HG03139 (cell line): ENCODE data around the gene SCRG1.

Experiments used
- ATAC-seq: cut with Tn5 transposase; IDR thresholded peaks from one replicate; pipeline ENCODE4 v1.9.1; 2021; ENCODE audit not compliant: unreplicated experiment

Gene SCRG1

DNA sequence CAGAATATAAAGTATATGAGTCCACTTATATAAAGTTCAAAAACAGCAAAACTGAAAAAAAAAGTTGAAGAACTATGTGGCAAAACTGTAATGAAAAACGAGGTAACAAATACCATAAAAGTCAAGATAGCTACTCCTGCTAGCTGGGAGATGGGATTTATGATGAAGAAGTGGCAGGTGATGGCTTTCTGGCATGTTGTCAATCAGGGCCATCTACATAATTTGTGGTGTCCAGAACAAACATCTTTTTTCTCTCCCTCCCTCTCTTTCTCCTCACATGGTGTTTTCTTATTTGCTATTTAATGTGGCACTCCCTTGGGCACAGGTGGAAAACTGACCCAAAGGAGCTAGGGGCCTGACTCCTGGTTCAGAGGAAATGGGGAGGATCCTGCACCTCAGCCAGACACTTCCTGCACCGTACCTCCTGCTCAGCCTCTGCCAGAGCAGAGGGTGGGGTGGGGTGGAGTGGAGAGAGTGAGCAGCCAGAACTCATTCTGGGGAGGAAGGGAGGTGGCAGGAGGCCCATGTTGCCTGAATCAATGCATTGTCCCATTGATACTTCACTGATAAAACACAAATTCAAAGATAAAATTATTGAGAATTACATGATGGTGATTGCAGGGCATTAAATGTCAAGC lies 33.4 kb downstream of the SCRG1 start:
- ATAC-seq, result no peak

DNA sequence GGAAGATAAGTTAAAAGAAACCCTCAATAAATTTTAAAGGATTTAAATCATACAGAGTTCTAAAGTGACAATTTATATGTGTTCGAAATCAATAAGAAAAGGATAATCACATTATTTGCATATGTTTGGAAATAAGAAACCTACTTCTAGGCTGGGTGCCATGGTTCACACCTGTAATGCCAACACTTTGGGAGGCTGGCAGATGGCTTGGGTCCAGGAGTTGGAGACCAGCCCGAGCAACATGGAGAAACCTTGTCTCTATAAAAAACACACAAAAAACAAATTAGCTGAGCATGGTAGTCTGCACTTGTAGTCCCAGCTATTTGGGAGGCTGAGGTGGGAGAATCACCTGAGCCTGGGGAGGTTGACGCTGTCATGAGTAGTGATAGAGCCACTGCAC lies 36.2 kb downstream of the SCRG1 start:
- ATAC-seq, result no peak

DNA sequence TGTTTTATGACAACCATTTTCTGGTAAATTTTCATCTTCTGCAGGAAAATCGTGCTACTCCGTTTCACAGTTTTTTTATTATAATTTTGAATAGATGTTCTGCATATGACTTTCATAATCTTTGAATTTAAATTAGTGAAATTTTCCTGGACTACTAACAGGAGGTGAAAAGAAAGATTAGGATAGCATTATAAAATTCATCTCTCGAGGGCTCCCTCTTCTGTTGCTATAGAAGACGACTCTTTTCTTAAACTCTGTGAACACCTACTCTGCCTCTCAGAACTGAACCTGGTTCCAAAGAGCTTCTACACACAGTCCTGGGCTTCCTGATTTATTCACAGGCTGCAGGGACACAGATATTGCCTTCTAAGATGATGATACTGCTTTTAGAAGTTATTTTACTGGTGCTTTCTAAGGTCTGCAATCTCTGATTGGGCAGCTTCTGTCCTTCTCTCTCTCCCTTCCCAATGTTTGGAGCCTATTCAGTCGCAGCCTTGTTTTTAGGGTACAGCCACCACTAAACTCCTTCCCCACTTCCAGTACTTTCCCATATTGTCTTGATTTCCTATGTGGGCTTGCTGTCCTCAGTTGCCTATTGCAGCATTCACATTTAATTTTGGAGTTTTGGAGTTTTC lies 38.2 kb downstream of the SCRG1 start:
- ATAC-seq, result no peak

DNA sequence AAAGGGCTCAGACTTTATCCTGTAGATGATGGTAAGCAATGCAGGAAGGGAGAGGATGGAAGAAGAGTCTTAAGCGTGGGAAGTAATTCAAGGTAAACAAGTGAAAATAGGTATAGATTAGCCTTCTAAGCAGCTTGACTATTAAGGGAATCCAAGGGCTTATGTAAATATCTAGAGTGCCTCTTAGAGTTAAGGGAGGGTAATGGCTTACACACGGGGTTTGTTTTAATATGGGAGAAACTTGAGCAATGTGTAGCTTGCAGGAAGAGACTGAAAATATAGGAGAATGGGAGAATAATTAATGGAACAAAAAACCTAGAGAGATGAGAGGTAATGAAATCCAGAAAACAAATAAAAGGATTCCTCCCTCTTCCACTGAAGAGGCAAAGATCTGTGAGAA lies 41.0 kb downstream of the SCRG1 start:
- no peak for ATAC-seq

DNA sequence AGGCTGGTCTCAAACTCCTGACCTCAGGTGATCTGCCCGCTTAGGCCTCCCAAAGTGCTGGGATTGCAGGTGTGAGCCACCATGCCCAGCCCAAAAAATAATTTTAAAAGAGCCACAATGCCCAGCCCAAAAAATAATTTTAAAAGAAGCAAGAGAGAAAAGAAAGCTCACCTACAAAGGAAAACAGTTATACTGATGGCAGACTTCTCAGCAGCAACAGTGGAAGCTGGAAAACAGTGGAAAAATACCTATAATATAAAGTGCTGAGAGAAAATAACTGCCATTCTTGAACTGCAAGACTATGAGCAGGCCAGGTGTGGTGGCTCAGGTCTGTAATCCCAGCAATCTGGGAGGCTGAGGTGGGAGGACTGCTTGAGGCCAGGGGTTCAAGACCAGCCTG lies 51.4 kb downstream of the SCRG1 start:
- ATAC-seq, result no peak

DNA sequence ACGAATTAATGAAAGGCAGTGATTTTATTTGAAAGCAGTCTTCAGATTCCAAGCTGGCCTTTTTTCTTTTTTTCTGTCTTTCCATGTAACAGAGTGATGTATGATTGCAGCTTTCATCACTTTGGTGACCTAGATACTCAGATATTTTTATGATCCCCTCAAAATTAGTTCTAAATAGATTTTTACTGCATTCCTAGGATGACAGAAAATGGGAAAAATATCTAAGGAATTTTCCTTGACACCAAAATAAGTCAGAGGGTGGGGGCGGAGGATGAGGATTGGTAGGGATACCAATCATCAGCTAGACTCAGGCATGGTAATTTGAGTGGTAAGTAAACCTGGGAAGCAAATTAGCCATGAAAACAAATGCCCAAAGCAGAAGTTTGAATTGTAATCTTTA lies 52.8 kb downstream of the SCRG1 start:
- no peak for ATAC-seq

DNA sequence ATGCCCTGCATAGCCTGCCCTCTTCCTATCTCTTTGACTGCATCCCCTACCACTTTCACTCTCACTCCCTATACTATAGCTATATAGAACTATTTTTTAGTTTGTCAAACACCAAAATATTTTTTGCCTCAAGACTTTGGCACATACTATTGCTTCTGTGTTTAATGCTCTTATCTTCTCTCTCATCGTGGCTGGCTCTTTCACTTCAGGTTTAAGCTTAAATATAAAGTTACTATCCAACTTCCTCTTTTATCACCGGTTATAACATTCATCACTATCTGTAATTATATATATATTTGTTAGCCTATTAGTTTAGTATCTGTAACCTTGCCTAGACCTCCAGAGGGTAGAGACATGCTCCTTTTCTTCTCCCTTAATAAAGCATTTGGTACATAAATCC lies 53.3 kb downstream of the SCRG1 start:
- no peak for ATAC-seq

DNA sequence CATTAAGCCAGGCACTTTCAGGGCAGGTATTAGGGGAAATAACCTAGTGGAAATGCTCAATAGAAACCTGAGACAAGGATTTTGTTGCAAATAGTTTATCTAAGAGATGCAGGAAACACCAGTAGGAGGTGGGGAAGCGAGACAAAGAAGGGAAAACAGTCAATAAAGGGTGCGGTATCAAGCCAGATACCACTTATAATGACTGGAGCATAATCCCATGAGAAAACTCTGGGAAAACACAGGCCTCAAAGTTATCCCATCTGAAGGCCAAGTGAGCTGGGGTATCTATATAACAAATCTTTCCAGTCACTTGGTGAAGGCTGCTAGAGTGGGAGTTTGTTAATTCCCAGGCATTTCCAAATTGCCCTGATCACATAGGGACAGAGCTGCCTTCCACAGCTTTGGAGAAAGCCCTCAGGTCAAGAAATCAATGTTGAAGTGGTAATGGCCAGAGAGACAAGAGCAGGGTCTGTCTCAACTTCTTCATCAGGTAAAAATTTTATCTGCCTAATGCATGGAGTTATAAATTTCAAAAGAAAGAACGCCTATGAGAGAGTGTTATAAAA lies 55.0 kb downstream of the SCRG1 start:
- ATAC-seq, result no peak

DNA sequence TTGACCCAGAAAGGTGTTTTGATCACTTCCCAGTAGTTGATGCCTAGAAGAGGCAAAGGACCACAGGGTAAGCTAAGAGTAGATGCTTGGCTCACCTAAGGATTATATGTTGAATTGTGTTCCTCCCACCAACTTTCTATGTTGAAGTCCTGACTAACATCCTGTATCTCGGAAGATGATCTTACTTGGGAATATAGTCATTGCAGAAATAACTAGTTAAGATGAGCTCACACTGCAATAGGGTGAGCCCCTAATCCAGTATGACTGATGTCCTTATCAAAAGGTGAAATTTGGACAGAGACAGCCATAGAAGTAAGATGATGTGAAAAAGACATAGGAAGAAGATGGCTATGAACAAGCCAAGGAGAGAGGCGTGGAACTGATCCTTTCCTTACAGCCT lies 61.5 kb downstream of the SCRG1 start:
- ATAC-seq, result no peak

DNA sequence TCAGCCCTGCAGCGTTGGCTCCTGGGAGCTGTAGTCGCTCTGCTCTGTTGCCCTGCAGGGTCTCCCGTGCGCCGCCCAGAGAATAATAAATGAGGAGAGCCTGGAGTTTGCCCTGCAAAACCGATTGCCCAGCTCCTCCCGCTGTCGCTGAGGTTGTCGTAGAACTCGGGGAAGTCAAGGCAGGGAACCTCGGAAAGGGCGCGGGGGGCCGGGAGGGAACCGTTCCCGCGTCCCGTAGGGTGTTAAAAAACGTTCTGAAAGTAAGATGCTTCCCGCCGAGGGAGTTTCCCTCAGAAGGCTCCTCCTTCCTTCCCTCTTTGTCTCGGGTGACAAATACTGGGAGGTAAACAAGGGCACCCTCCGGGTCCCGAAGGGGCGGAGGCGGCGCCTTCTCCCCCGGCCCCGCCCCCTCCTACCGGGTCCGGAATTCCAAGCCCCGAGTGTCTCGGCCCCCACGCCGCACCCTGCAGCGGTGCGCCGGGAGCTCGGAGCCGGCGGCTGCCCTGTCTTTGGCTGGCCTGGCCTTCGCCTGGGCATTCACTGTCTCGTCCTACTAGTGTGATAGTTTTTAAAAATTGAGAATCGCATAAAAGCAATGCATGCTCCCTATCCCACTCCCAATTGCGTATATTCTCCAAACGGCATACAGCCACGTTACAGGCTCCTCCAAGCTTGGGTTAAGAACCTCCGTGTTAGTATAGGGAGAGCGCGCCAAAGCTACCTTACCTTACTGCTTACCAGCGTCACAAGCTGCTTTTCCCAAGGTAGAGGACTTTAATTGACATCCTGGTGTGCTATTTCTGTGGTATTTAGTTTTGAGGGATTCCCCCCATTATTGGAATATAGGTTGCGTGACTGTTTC lies 63.8 kb downstream of the SCRG1 start:
- peak; percentile 34 for ATAC-seq
